ENCODE measurements around the gene SPSB1. TPM values are rescaled to one million over a fixed set of nuclear protein-coding genes. Genes with fewer than 3 reads are reported as not detected.
A peak's percentile ranks its signal among the peaks of the same experiment; 100 is the strongest.

The SPSB1 gene
- total and polyA plus RNA-seq, 7 experiments from 2014 or later = 1.4 to 10.3 (median 1.9) TPM

GRCh38 chr1:9289090-9289534 lies 3.6 kb upstream of the SPSB1 start:
- peaks cover 11 to 14% of the 10 kb centered on the region in 2 donors for H3K4me1 ChIP-seq (ENCODE audit: control insufficient read depth in 2 of 2, insufficient read depth in 2 of 2, low read length in 2 of 2)
- peaks cover 0 to 40% (median 15%) of the 10 kb centered on the region in 11 donors for H3K9me3 Mint-ChIP-seq
- no peaks in the 10 kb centered on the region for H3K36me3 ChIP-seq (ENCODE audit: control insufficient read depth in 2 of 3, insufficient read depth in 3 of 3, low read length in 3 of 3)
- no peaks in the 10 kb centered on the region for H3K27me3 Mint-ChIP-seq
- peaks cover 0 to 7% (median 0%) of the 10 kb centered on the region in 3 experiments for H3K9me3 ChIP-seq (ENCODE audit: control insufficient read depth in 2 of 3, low read length in 3 of 3)
- no peak overlapping the region for H3K4me3 ChIP-seq (ENCODE audit: low read length)
- CTCF ChIA-PET = interaction anchor here (0.7 to 4.1 kb wide), 20 partner anchors 9 to 581 kb away, joined by 3 to 90 read pairs (median 4); no protein-coding TSS in a partner anchor
- POLR2A ChIA-PET = interaction anchor here (0.6 to 1.0 kb wide), 4 partner anchors 50 to 230 kb away, joined by 3 to 4 read pairs (median 4); no protein-coding TSS in a partner anchor
- H3K27ac Mint-ChIP-seq = peak overlapping the region in 3 of 9 donors; percentile 0 to 6 (median 6)
- H3K27me3 ChIP-seq (ENCODE audit: control insufficient read depth in 2 of 2, insufficient read depth in 2 of 2, low read length in 2 of 2) = no peaks in the 10 kb centered on the region
- peaks cover 0 to 32% (median 8%) of the 10 kb centered on the region in 5 donors for H3K36me3 Mint-ChIP-seq
- intact Hi-C loops (cut with micrococcal nuclease) = loop anchor here (1.0 to 10.0 kb wide), 7 partner anchors 22 to 621 kb away; partner anchors contain the start of genes CTNNBIP1 (in 1 of the 2) and TMEM201 (in 1 of the 2)
- no peak for ATAC-seq
- peak overlapping the region in 2 of 10 donors; percentile 22 to 46 for H3K4me3 Mint-ChIP-seq
- DNase-seq = peak; percentile 56 to 87 (median 76)
- H3K27ac ChIP-seq (ENCODE audit: low read depth, low read length) = no peak overlapping the region
- peaks cover 2 to 30% (median 27%) of the 10 kb centered on the region in 7 donors for H3K4me1 Mint-ChIP-seq

- H3K4me3 Mint-ChIP-seq = peak overlapping the region in 3 of 10 donors; percentile 16 to 56 (median 38)
- peaks cover 0 to 33% (median 14%) of the 10 kb centered on the region in 11 donors for H3K9me3 Mint-ChIP-seq
- H3K4me3 ChIP-seq (ENCODE audit: low read length) = no peak overlapping the region
- H3K27ac Mint-ChIP-seq = peak overlapping the region in 5 of 9 donors; percentile 26 to 69 (median 59)
- DNase-seq = no peak
- ATAC-seq = peak; percentile 29
- no peaks in the 10 kb centered on the region for H3K27me3 ChIP-seq (ENCODE audit: control insufficient read depth in 2 of 2, insufficient read depth in 2 of 2, low read length in 2 of 2)
- POLR2A ChIA-PET = interaction anchor here (0.6 to 1.4 kb wide), 6 partner anchors 135 to 209 kb away, joined by 3 to 5 read pairs (median 4); no protein-coding TSS in a partner anchor
- H3K4me1 ChIP-seq (ENCODE audit: control insufficient read depth in 2 of 2, insufficient read depth in 2 of 2, low read length in 2 of 2) = peaks cover 6 to 17% of the 10 kb centered on the region in 2 donors
- no peak overlapping the region for H3K27ac ChIP-seq (ENCODE audit: low read depth, low read length)
- intact Hi-C loops (cut with micrococcal nuclease) = loop anchor here (1.0 to 10.0 kb wide), 10 partner anchors 23 to 620 kb away; partner anchors contain the start of genes TMEM201 (in 2 of the 2) and CTNNBIP1 (in 1 of the 2)
- CTCF ChIA-PET = interaction anchor here (0.5 to 4.1 kb wide), 27 partner anchors 8 to 479 kb away, joined by 3 to 90 read pairs (median 4); no protein-coding TSS in a partner anchor
- H3K27me3 Mint-ChIP-seq = no peaks in the 10 kb centered on the region
- H3K36me3 ChIP-seq (ENCODE audit: control insufficient read depth in 2 of 3, insufficient read depth in 3 of 3, low read length in 3 of 3) = no peaks in the 10 kb centered on the region
- H3K9me3 ChIP-seq (ENCODE audit: control insufficient read depth in 2 of 3, low read length in 3 of 3) = peaks cover 0 to 7% (median 0%) of the 10 kb centered on the region in 3 experiments
- peaks cover 0 to 27% (median 5%) of the 10 kb centered on the region in 5 donors for H3K36me3 Mint-ChIP-seq
- H3K4me1 Mint-ChIP-seq = peaks cover 0 to 24% (median 20%) of the 10 kb centered on the region in 7 donors
Observed at GRCh38 chr1:9289711-9290485, 2.8 kb upstream of the SPSB1 start.

- Histone ChIP-seq H3K27ac (ENCODE audit: low read depth, low read length) (no peak overlapping the region), H3K9me3 (ENCODE audit: control insufficient read depth in 2 of 3, low read length in 3 of 3) (peaks cover 0 to 7% (median 0%) of the 10 kb centered on the region in 3 experiments), H3K27me3 (ENCODE audit: control insufficient read depth in 2 of 2, insufficient read depth in 2 of 2, low read length in 2 of 2) (no peaks in the 10 kb centered on the region), H3K4me1 (ENCODE audit: control insufficient read depth in 2 of 2, insufficient read depth in 2 of 2, low read length in 2 of 2) (peaks cover 6 to 19% of the 10 kb centered on the region in 2 donors), H3K36me3 (ENCODE audit: control insufficient read depth in 2 of 3, insufficient read depth in 3 of 3, low read length in 3 of 3) (no peaks in the 10 kb centered on the region), H3K4me3 (ENCODE audit: low read length) (no peak overlapping the region)
- Mint-ChIP-seq H3K27ac (peak overlapping the region in 8 of 9 donors; percentile 21 to 81 (median 52)), H3K36me3 (peaks cover 0 to 11% (median 5%) of the 10 kb centered on the region in 5 donors), H3K4me1 (peaks cover 6 to 40% (median 26%) of the 10 kb centered on the region in 7 donors), H3K27me3 (no peaks in the 10 kb centered on the region), H3K4me3 (peak overlapping the region; percentile 34 to 86 (median 66)), H3K9me3 (peaks cover 0 to 21% (median 5%) of the 10 kb centered on the region in 11 donors)
- intact Hi-C loops (cut with micrococcal nuclease) = loop anchor here (1.0 to 5.0 kb wide), 7 partner anchors 57 to 295 kb away; partner anchors contain the start of genes GPR157 (in 1 of the 2), H6PD (in 1 of the 2) and TMEM201 (in 1 of the 2)
- ChIA-PET CTCF (interaction anchor here (0.5 to 4.1 kb wide), 5 partner anchors 164 to 209 kb away, joined by 3 to 35 read pairs (median 6); no protein-coding TSS in a partner anchor), POLR2A (no interaction called here)
- DNase-seq = no peak
- ATAC-seq = no peak
Observed at GRCh38 chr1:9291914-9292360, 757 bp upstream of the SPSB1 start.

- Histone ChIP-seq H3K36me3 (ENCODE audit: control insufficient read depth in 2 of 3, insufficient read depth in 3 of 3, low read length in 3 of 3) (no peaks in the 10 kb centered on the region), H3K27me3 (ENCODE audit: control insufficient read depth in 2 of 2, insufficient read depth in 2 of 2, low read length in 2 of 2) (no peaks in the 10 kb centered on the region), H3K27ac (ENCODE audit: low read depth, low read length) (peak overlapping the region; percentile 27), H3K4me1 (ENCODE audit: control insufficient read depth in 2 of 2, insufficient read depth in 2 of 2, low read length in 2 of 2) (peaks cover 6 to 19% of the 10 kb centered on the region in 2 donors), H3K4me3 (ENCODE audit: low read length) (peak overlapping the region; percentile 55), H3K9me3 (ENCODE audit: control insufficient read depth in 2 of 3, low read length in 3 of 3) (peaks cover 0 to 4% (median 0%) of the 10 kb centered on the region in 3 experiments)
- no peak for ATAC-seq
- Mint-ChIP-seq H3K9me3 (peaks cover 0 to 10% (median 5%) of the 10 kb centered on the region in 11 donors), H3K27ac (no peak overlapping the region), H3K4me1 (peaks cover 6 to 40% (median 32%) of the 10 kb centered on the region in 7 donors), H3K4me3 (no peak overlapping the region), H3K27me3 (no peaks in the 10 kb centered on the region), H3K36me3 (peaks cover 0 to 8% (median 5%) of the 10 kb centered on the region in 5 donors)
- POLR2A ChIA-PET = no interaction called here
- intact Hi-C loops (cut with micrococcal nuclease) = loop anchor here (2.0 to 5.0 kb wide), 4 partner anchors 58 to 294 kb away; partner anchors contain the start of genes H6PD (in 1 of the 2) and TMEM201 (in 1 of the 2)
- DNase-seq = no peak
- CTCF ChIA-PET = no interaction called here
Observed at GRCh38 chr1:9293241-9293532, 493 bp downstream of the SPSB1 start.

GRCh38 chr1:9293533-9294404 lies 1.1 kb downstream of the SPSB1 start:
- CTCF ChIA-PET = no interaction called here
- Mint-ChIP-seq H3K4me3 (no peak overlapping the region), H3K36me3 (peaks cover 0 to 8% (median 4%) of the 10 kb centered on the region in 5 donors), H3K27ac (no peak overlapping the region), H3K9me3 (peaks cover 0 to 5% (median 3%) of the 10 kb centered on the region in 11 donors), H3K4me1 (peaks cover 6 to 40% (median 32%) of the 10 kb centered on the region in 7 donors), H3K27me3 (no peaks in the 10 kb centered on the region)
- H3K4me3 ChIP-seq (ENCODE audit: low read length) = peak overlapping the region; percentile 55
- H3K36me3 ChIP-seq (ENCODE audit: control insufficient read depth in 2 of 3, insufficient read depth in 3 of 3, low read length in 3 of 3) = no peaks in the 10 kb centered on the region
- H3K9me3 ChIP-seq (ENCODE audit: control insufficient read depth in 2 of 3, low read length in 3 of 3) = no peaks in the 10 kb centered on the region
- peaks cover 6 to 19% of the 10 kb centered on the region in 2 donors for H3K4me1 ChIP-seq (ENCODE audit: control insufficient read depth in 2 of 2, insufficient read depth in 2 of 2, low read length in 2 of 2)
- POLR2A ChIA-PET = no interaction called here
- H3K27me3 ChIP-seq (ENCODE audit: control insufficient read depth in 2 of 2, insufficient read depth in 2 of 2, low read length in 2 of 2) = no peaks in the 10 kb centered on the region
- peak; percentile 22 to 64 (median 41) for DNase-seq
- ATAC-seq = peak; percentile 36
- H3K27ac ChIP-seq (ENCODE audit: low read depth, low read length) = peak overlapping the region; percentile 27
- intact Hi-C loops (cut with micrococcal nuclease) = loop anchor here (2.0 to 5.0 kb wide), 4 partner anchors 59 to 294 kb away; partner anchors contain the start of genes H6PD (in 1 of the 2) and TMEM201 (in 1 of the 2)
